PFSK-1 (cell line): ENCODE data around the gene NOPCHAP1.

Experiments used
- FOXP2 ChIP-seq: optimal IDR thresholded peaks from 2 replicates; pipeline ENCODE3; 2011; ENCODE audit warnings: borderline replicate concordance, control low read depth, inconsistent platforms; ENCODE audit not compliant: insufficient read depth; ENCODE audit errors: extremely low read length, extremely low read depth
- POLR2AphosphoS5 ChIP-seq: IDR thresholded peaks from 2 replicates; pipeline ENCODE4 v1.6.1; 2012; ENCODE audit warnings: low read depth, mild to moderate bottlenecking, control low read depth, low read length, moderate library complexity
- SIN3A ChIP-seq: IDR thresholded peaks from 2 replicates; pipeline ENCODE4 v1.6.1; 2012; ENCODE audit warnings: mild to moderate bottlenecking, low read length, moderate library complexity, borderline replicate concordance; ENCODE audit not compliant: insufficient read depth
- TAF1 ChIP-seq: IDR thresholded peaks from 2 replicates; pipeline ENCODE4 v1.6.1; 2012; ENCODE audit warnings: low read length, control low read depth, borderline replicate concordance; ENCODE audit not compliant: insufficient read depth
- TF ChIP-seq, protein P1 (sequence below), 2 experiments: IDR thresholded peaks; 2 replicates each; pipeline versions ENCODE4 v1.6.1 to v1.8.0; 2011 to 2012; ENCODE audit warnings: low read depth in 2 of 2, low read length in 2 of 2, control low read depth in 1 of 2, inconsistent platforms in 1 of 2, mild to moderate bottlenecking in 1 of 2, moderate library complexity in 1 of 2; ENCODE audit not compliant: insufficient read depth in 1 of 2

The NOPCHAP1 gene

DNA sequence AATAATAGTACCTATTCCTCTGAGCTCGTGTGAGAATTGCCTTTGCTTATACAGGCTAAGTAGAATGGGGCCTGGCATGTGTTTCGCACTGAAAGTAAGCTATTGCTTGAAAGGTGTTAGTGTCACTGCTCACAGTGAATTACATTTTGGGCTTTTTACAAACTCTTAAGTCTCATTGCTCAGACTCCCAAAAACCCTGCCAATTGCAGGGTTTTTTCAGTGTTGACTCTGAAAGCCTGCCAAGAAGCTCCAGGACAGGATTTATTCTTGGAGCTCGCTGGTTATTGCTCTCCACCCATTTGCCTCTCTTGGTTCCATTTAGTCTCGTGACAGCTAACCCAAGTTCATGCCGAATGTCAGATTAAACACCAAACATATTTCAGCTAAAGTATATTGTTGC lies 39.8 kb downstream of the NOPCHAP1 start:
- TF ChIP-seq TAF1, result no peak
- TF ChIP-seq FOXP2, result no peak
- TF ChIP-seq SIN3A, result no peak
- TF ChIP-seq POLR2AphosphoS5, result no peak
- TF ChIP-seq, protein P1, sequence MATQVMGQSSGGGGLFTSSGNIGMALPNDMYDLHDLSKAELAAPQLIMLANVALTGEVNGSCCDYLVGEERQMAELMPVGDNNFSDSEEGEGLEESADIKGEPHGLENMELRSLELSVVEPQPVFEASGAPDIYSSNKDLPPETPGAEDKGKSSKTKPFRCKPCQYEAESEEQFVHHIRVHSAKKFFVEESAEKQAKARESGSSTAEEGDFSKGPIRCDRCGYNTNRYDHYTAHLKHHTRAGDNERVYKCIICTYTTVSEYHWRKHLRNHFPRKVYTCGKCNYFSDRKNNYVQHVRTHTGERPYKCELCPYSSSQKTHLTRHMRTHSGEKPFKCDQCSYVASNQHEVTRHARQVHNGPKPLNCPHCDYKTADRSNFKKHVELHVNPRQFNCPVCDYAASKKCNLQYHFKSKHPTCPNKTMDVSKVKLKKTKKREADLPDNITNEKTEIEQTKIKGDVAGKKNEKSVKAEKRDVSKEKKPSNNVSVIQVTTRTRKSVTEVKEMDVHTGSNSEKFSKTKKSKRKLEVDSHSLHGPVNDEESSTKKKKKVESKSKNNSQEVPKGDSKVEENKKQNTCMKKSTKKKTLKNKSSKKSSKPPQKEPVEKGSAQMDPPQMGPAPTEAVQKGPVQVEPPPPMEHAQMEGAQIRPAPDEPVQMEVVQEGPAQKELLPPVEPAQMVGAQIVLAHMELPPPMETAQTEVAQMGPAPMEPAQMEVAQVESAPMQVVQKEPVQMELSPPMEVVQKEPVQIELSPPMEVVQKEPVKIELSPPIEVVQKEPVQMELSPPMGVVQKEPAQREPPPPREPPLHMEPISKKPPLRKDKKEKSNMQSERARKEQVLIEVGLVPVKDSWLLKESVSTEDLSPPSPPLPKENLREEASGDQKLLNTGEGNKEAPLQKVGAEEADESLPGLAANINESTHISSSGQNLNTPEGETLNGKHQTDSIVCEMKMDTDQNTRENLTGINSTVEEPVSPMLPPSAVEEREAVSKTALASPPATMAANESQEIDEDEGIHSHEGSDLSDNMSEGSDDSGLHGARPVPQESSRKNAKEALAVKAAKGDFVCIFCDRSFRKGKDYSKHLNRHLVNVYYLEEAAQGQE (IDR thresholded peaks at IDR 0.05; ENCODE audit: insufficient read depth in 1 of 2, low read depth in 2 of 2, low read length in 2 of 2), result no peak

DNA sequence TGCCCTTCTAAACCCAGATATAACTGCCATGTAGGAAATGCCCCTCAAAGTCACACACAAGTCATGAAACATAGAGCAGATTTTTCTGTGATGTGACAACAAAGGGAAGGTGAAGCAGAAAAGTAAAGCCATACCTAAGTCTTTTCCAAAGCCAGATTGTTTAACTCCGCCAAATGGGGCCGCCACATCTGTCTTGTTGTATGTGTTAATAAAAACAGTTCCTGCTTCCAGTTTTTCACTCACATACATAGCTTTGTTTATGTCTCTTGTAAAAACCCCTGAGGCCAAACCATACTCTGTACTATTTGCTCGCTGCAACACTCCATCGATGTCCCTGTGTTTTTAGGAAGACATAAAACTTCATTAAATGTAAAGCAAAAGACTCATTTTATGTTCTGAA lies 40.3 kb downstream of the NOPCHAP1 start:
- TF ChIP-seq FOXP2 (no peak), POLR2AphosphoS5 (no peak), SIN3A (no peak), TAF1 (no peak)
- TF ChIP-seq, protein P1 (IDR thresholded peaks at IDR 0.05; ENCODE audit: insufficient read depth in 1 of 2, low read depth in 2 of 2, low read length in 2 of 2), result no peak

DNA sequence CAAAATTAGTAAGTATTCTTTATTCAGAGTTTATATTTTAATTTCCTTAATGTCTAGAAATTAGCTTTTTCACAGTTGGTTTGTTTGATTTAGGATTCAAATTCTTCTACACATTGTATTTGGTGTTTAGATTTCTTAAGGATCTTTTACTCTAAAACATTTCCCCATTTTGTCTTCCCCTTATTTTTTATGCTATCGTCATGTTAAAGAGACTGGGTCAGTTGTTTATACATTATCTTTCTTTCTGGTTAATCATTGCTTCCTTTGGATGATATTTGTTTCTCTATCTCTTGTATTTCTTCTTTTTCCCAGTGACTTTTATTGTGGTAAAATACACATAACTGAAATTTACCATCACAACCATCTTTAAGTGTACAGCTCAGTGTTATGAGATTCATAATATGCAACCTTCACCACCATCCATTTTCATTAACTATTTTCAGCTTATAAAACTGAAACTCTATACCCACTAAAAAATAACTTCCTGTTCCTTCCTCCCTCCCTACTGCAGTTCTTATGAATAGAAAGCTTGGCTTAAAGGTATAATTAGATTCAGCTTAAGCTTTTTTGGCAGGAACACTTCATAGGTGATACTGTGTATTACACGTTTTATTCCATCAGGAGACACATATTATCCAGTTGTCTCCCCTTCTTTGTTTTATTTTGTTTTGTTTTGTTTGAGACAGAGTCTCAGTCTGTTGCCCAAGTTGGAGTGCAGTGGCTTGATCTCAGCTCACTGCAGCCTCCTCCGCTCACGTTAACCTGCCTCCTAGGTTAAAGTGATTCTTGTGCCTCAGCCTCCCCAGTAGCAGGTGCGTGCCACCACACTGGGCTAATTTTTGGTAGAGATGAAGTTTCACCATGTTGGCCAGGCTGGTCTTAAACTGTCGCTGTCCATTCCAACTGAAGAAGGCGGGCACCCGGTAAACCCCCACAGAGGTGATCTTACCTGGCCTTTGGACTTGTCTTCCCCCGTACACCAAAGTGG lies 45.0 kb downstream of the NOPCHAP1 start:
- TF ChIP-seq, protein P1 (IDR thresholded peaks at IDR 0.05; ENCODE audit: insufficient read depth in 1 of 2, low read depth in 2 of 2, low read length in 2 of 2), result no peak
- TF ChIP-seq TAF1, result no peak
- no peak for TF ChIP-seq SIN3A
- TF ChIP-seq POLR2AphosphoS5, result no peak
- no peak for TF ChIP-seq FOXP2

DNA sequence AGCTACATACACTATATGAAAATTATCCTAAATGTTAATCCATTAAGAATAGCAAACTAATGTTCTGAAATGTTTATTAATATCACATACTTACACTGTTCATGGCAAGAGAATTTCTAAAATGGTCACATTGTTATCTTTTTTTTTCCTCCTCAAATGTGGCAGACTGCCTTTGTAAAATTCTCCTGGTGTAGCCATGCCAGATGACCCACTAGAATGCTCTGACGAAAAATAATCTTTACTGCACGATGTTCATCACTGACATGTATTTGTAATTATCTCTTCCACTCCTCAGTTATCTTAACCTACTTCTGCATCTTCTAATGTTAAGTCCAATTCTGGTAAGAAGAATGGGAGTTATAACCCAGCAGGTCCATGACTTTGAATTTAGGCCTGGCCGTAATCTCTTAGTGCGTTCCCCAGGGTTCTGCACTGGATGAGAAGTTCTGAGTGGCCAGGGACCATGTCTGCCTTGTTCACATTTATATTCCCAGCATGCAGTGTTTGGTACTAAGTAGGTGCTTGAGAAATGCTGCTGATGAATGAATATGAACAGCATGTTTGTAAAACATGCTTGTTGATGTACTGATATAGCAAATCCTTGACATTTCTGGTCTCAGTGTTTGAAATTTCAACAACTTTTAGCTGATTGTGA lies 46.7 kb downstream of the NOPCHAP1 start:
- no peak for TF ChIP-seq FOXP2
- no peak for TF ChIP-seq POLR2AphosphoS5
- TF ChIP-seq SIN3A, result no peak

DNA sequence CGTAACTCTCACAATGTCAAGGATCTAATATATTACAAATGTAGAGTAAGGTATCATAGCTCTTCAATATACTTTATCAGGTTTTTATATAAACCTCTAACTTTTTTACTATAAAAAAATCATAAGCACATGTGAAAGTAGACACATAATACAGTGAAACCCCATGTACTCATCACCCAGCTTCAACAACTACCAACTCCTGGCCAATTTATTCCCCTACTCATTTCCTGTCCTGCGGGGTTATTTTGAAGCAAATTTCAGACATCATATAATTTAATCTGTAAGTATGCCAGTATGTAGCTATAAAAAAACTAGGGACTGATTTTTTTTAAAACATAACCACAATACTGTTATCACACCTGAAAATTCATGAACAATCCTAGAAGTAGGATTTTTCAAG lies 47.7 kb downstream of the NOPCHAP1 start:
- no peak for TF ChIP-seq SIN3A
- no peak for TF ChIP-seq POLR2AphosphoS5
